K562 (cell line): ENCODE results near the gene NR3C2. TPM values are rescaled to one million over a fixed set of nuclear protein-coding genes. Genes with fewer than 3 reads are reported as not detected.

ENCODE experiments used
- ATAC-seq: fragments of 200-7000 bp; cut with Tn5 transposase; 3 replicates; pipeline ENCODE4 v1.9.1; 2020; ENCODE audit warnings: moderate library complexity
- BruUV-seq: library from RNA; stranded (reverse); fragments of 400-500 nt; replicated peaks from 2 replicates; lab custom pipeline; 2021; lab: Mats Ljungman, UMichigan
- CTCF ChIA-PET: fragments of 300-600 bp; formaldehyde crosslinking; extraction: SDS; loops from one replicate; lab custom pipeline; 2021; ENCODE audit warnings: low intra/inter-chr PET ratio; lab: Yijun Ruan, JAX
- POLR2A ChIA-PET: fragments of 300-600, 350-650 bp; sonication (Branson Sonifier 250); formaldehyde crosslinking; extraction: SDS; loops from one replicate; lab custom pipeline; 2021; ENCODE audit warnings: antibody characterized with exemption, inconsistent platforms; lab: Yijun Ruan, JAX
- DNase-seq, 4 experiments: peaks; one replicate each; pipeline versions ENCODE4 v3.0.0 to v3.0.0-alpha.2; 2011 to 2018; ENCODE audit warnings: low spot score in 3 of 4, mixed read lengths in 3 of 4; ENCODE audit errors: extremely low read depth in 1 of 4
- FAIRE-seq: peaks from 2 replicates; lab custom pipeline; 2011; peaks lifted over from hg19 to GRCh38; lab: Jason Lieb, UNC
- H2AFZ ChIP-seq: 2 replicates; pipeline ENCODE4 v1.6.0; 2011; ENCODE audit warnings: low read depth, low read length, control low read depth, inconsistent platforms
- H3K27ac ChIP-seq: fragments of 200-600 bp; 3 replicates; pipeline ENCODE4 v1.8.0; 2011; ENCODE audit warnings: low read depth, mild to moderate bottlenecking, control low read depth, inconsistent platforms, low read length, moderate library complexity, mixed read lengths; ENCODE audit errors: extremely low read depth
- H3K27me3 ChIP-seq, 2 experiments: fragments of 300-600 bp in 1 of 2; 2 replicates in 1 of 2; 3 replicates in 1 of 2; pipeline versions ENCODE4 v1.6.0 to v1.8.0; 2011; ENCODE audit warnings: inconsistent platforms in 2 of 2, low read length in 2 of 2, mild to moderate bottlenecking in 1 of 2, mixed read lengths in 1 of 2, moderate library complexity in 1 of 2; ENCODE audit not compliant: control insufficient read depth in 2 of 2, insufficient read depth in 2 of 2
- H3K36me3 ChIP-seq: fragments of 300-600 bp; 3 replicates; pipeline ENCODE4 v1.8.0; 2011; ENCODE audit warnings: mild to moderate bottlenecking, low read length, inconsistent platforms; ENCODE audit not compliant: control insufficient read depth, insufficient read depth
- H3K4me1 ChIP-seq, 2 experiments: fragments of 200-600 bp in 1 of 2; replicated peaks in 1 of 2; 2 replicates in 1 of 2; 3 replicates in 1 of 2; pipeline versions ENCODE4 v1.5.1 to v1.8.0; 2011; ENCODE audit warnings: inconsistent platforms in 2 of 2, low read length in 2 of 2, mild to moderate bottlenecking in 1 of 2, mixed read lengths in 1 of 2, moderate library complexity in 1 of 2; ENCODE audit not compliant: control insufficient read depth in 2 of 2, insufficient read depth in 2 of 2
- H3K4me2 ChIP-seq: 2 replicates; pipeline ENCODE4 v1.6.1; 2011; ENCODE audit warnings: low read length, control low read depth, inconsistent platforms, mixed read lengths; ENCODE audit not compliant: insufficient read depth
- H3K4me3 ChIP-seq: fragments of 200-600 bp; sonication (generic), shearing (Covaris generic); 2 replicates; pipeline ENCODE4 v1.5.1; 2016; ENCODE audit warnings: control low read depth, inconsistent platforms
- H3K79me2 ChIP-seq: fragments of 200-600 bp; 3 replicates; pipeline ENCODE4 v1.8.0; 2011; ENCODE audit warnings: low read length, inconsistent platforms; ENCODE audit not compliant: control insufficient read depth, insufficient read depth
- H3K9ac ChIP-seq, 2 experiments: 2 replicates each; pipeline versions ENCODE4 v1.6.0 to v1.6.1; 2011; ENCODE audit warnings: low read depth in 2 of 2, low read length in 2 of 2, control low read depth in 1 of 2, inconsistent platforms in 1 of 2, mild to moderate bottlenecking in 1 of 2, mixed read lengths in 1 of 2; ENCODE audit not compliant: insufficient read depth in 1 of 2
- H3K9me1 ChIP-seq: one replicate; pipeline ENCODE4 v1.6.0; 2011; ENCODE audit warnings: inconsistent platforms, mild to moderate bottlenecking, low read length, moderate library complexity; ENCODE audit not compliant: control insufficient read depth, insufficient read depth
- H3K9me3 ChIP-seq: replicated peaks from 2 replicates; pipeline ENCODE4 v1.5.1; 2011; ENCODE audit warnings: low read depth, low read length, inconsistent platforms; ENCODE audit not compliant: control insufficient read depth, insufficient read depth
- H4K20me1 ChIP-seq: replicated peaks from 2 replicates; pipeline ENCODE4 v1.6.1; 2011; ENCODE audit warnings: low read length, inconsistent platforms, mixed read lengths; ENCODE audit not compliant: control insufficient read depth, insufficient read depth
- ESRRB ChIP-seq: fragments of 250-450 bp; sonication (Bioruptor Pico); IDR thresholded peaks from 2 replicates; pipeline ENCODE4 v1.5.0; 2020; ENCODE audit warnings: mild to moderate bottlenecking, moderate library complexity, borderline replicate concordance
- HMGXB4 ChIP-seq: sonication (generic); formaldehyde crosslinking; IDR thresholded peaks from 2 replicates; pipeline ENCODE4 v1.8.1; 2023; ENCODE audit warnings: mild to moderate bottlenecking, missing genetic modification reagents
- MTA3 ChIP-seq: fragments of 450-650 bp; formaldehyde crosslinking; IDR thresholded peaks from 2 replicates; pipeline ENCODE4 v1.6.1; 2017; ENCODE audit warnings: mild to moderate bottlenecking, borderline replicate concordance
- NBN ChIP-seq: fragments of 450-650 bp; IDR thresholded peaks from 2 replicates; pipeline ENCODE4 v1.6.1; 2016; ENCODE audit warnings: low read depth, mild to moderate bottlenecking
- RFX1 ChIP-seq: fragments of 450-650 bp; IDR thresholded peaks from 2 replicates; pipeline ENCODE4 v1.6.1; 2016; ENCODE audit warnings: mild to moderate bottlenecking, moderate library complexity
- WGBS: fragments of 100-300 bp; shearing (Covaris generic); methylation state at CpG from one replicate; pipeline ENCODE4 v1.1.6; 2016; ENCODE audit warnings: low coverage, mixed read lengths; ENCODE audit not compliant: insufficient coverage; ENCODE audit errors: missing lambda C conversion rate; 5-methylcytosine and 5-hydroxymethylcytosine counted together
- in situ Hi-C: fragments of 300-500 bp; cut with MboI; formaldehyde crosslinking; loops from 4 replicates; pipeline ENCODE4 v1.15.0; 2018; ENCODE audit warnings: inconsistent platforms, mixed read lengths
- intact Hi-C: fragments of 100-400 bp; cut with micrococcal nuclease; formaldehyde crosslinking; loops from 2 replicates; pipeline ENCODE4 v1.14.2; 2022
- polyA plus RNA-seq, 8 experiments: library from polyadenylated mRNA; depleted of rRNA in 4 of 8; stranded (reverse) in 5 of 8; unstranded in 3 of 8; fragments of >200 nt; fragmentation: Nextera tagmentation in 2 of 8; fragmentation: Illumina TruSeq in 1 of 8; extraction: Ambion mirVana in 2 of 8; extraction: Trizol in 1 of 8; gene quantifications; 2 replicates each; pipeline versions ENCODE4 v1.2.1 to v1.2.3, GENCODE V29; 2011 to 2014; ENCODE audit warnings: inconsistent platforms in 1 of 8, missing spikeins in 1 of 8
- total RNA-seq, 7 experiments: library from RNA; depleted of rRNA in 6 of 7; stranded (reverse); fragments of >200 nt in 6 of 7; fragmentation: Illumina TruSeq in 2 of 7; extraction: Trizol in 2 of 7; gene quantifications; 2 replicates each; pipeline versions ENCODE4 v1.2.1 to v1.2.3, GENCODE V29; 2011 to 2021; ENCODE audit warnings: low replicate concordance in 1 of 7

Gene NR3C2
- total and polyA plus RNA-seq, 9 of the 15 experiments (the other 6 are each of a cell fraction or from before 2014, with no cell fraction given): 0.01 to 0.28 (median 0.16) TPM; not detected in 2

GRCh38 chr4:148229798-148230197 lies 212.4 kb downstream of the NR3C2 start:
- intact Hi-C loops (no loop called here), in situ Hi-C loops (no loop called here)
- no peaks in the 10 kb centered on the region for H3K27me3 ChIP-seq
- no peaks in the 10 kb centered on the region for H3K9me3 ChIP-seq
- H3K27ac ChIP-seq: no peak overlapping the region
- WGBS: 0% methylated on average over 1 of the region's 1 CpG
- BruUV-seq: no TSS peak
- no peak overlapping the region for H3K9ac ChIP-seq
- no peaks in the 10 kb centered on the region for H3K4me1 ChIP-seq
- ChIA-PET POLR2A (no interaction called here), CTCF (no interaction called here)
- H3K4me2 ChIP-seq: no peak overlapping the region
- H4K20me1 ChIP-seq: no peaks in the 10 kb centered on the region
- DNase-seq (no peak), ATAC-seq (no peak), FAIRE-seq (no peak)
- TF ChIP-seq HMGXB4 (CRISPR knock-in tag) (no peak), ESRRB (CRISPR knock-in tag) (no peak), MTA3 (no peak), RFX1 (no peak), NBN (no peak)
- no peaks in the 10 kb centered on the region for H3K79me2 ChIP-seq
- no peaks in the 10 kb centered on the region for H3K9me1 ChIP-seq
- no peaks in the 10 kb centered on the region for H3K36me3 ChIP-seq
- H3K4me3 ChIP-seq: no peak overlapping the region
- no peak overlapping the region for H2AFZ ChIP-seq
